GM18951 (cell line): ENCODE measurements around the gene CSTF3.
"Not testable (repeated sequence)": the region's sequence is repeated elsewhere in the genome, so short reads cannot be mapped to it uniquely, and the experiment has no call there.

Experiments
- POLR2A ChIP-seq: IDR thresholded peaks from 4 replicates; pipeline ENCODE4 v1.6.1; 2011; ENCODE audit warnings: mild to moderate bottlenecking; ENCODE audit not compliant: insufficient read length, insufficient read depth; ENCODE audit errors: extremely low read depth
- in situ Hi-C: fragments of 300-500 bp; cut with MboI; formaldehyde crosslinking; loops from one replicate; pipeline ENCODE4 v1.12.0; 2022; ENCODE audit warnings: low sequenced_read_pairs, mixed read lengths, inconsistent platforms; ENCODE audit not compliant: unreplicated experiment

Gene CSTF3

DNA sequence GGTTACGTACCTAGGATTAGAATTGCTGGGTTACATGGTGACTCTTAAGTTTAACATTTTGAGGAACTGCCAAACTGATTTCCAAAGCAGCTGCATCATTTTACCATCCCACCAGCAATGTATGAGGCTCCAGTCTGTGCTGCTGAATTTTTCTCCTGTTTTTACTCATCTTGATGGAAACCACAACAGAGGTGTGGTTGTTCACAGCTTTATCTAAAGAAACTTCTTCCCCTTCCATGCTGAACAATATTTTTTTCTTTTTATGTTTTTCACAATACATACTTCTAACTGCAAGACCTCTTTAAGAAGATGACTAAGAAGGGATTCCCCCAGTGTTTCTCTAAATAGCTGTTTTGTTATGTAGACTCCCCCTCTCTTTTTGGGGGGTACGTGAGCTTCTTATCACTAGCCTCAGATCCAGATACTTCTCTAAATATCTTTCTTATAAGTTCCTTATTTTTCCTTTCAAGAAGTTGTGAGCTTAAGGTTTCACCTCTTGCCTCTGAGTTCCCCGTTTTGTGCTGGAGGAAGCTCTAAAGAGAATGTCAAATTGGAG, 97.9 kb downstream of the CSTF3 start:
- TF ChIP-seq POLR2A, result no peak
- in situ Hi-C loops, result loop anchor here (5.0 kb wide), 1 partner anchor 101 kb away; no protein-coding TSS in a partner anchor

GRCh38 chr11:33062137-33062536, 99.1 kb downstream of the CSTF3 start:
- no peak for TF ChIP-seq POLR2A
- in situ Hi-C loops, result loop anchor here (5.0 kb wide), 1 partner anchor 100 kb away; no protein-coding TSS in a partner anchor

GRCh38 chr11:33060271-33060670, 101.0 kb downstream of the CSTF3 start:
- in situ Hi-C loops, result loop anchor here (5.0 kb wide), 1 partner anchor 98 kb away; no protein-coding TSS in a partner anchor
- TF ChIP-seq POLR2A, result no peak

GRCh38 chr11:33059331-33060007, 101.8 kb downstream of the CSTF3 start:
- in situ Hi-C loops, result loop anchor here (5.0 kb wide), 1 partner anchor 97 kb away; no protein-coding TSS in a partner anchor
- no peak for TF ChIP-seq POLR2A

GRCh38 chr11:33057284-33057683, 104.0 kb downstream of the CSTF3 start:
- TF ChIP-seq POLR2A, result no peak
- in situ Hi-C loops, result no loop called here

DNA sequence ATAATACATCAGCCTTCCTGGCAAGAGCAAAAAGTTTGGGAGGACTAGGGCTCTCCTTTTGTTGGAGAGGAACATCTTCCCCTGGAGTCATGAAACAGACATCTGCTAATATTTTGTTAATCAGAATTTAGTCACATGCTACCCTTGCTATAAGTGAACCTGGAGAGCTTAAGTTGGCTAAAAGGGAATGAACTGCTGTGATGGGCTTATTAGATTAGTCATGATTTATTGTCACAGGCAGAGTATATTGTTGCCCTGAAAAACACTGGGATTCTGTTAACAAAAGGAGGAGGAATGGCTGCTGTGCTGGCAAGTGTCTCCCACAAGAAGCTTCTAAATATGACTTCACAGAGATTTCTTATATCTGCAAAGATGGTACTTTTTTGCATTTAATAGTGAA, 105.9 kb downstream of the CSTF3 start:
- in situ Hi-C loops, result no loop called here
- no peak for TF ChIP-seq POLR2A

DNA sequence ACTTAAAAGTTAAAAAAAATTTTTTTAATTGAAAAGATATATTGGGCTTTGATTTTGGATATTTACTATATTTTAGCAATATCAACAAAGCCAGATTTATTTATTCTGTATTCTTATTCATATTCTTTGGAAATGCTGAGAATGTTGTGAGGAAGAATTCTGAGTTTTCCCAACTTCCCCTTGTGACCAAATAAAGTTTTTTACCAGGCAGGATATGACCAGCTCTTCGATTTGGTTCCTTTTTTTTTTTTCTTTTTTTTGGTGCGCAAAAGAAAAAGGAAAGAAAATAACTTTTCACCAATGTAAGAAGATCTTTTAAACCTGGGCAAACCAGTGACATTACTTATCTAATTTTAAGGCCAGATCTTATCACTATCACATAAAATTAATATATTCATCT, 109.0 kb downstream of the CSTF3 start:
- in situ Hi-C loops, result no loop called here
- TF ChIP-seq POLR2A, result no peak

- in situ Hi-C loops, result not testable (repeated sequence)
These were observed 111.5 kb downstream of the CSTF3 start for GRCh38 chr11:33049565-33050408.

- in situ Hi-C loops, result not testable (repeated sequence)
These were observed 112.6 kb downstream of the CSTF3 start for GRCh38 chr11:33048701-33049100.

DNA sequence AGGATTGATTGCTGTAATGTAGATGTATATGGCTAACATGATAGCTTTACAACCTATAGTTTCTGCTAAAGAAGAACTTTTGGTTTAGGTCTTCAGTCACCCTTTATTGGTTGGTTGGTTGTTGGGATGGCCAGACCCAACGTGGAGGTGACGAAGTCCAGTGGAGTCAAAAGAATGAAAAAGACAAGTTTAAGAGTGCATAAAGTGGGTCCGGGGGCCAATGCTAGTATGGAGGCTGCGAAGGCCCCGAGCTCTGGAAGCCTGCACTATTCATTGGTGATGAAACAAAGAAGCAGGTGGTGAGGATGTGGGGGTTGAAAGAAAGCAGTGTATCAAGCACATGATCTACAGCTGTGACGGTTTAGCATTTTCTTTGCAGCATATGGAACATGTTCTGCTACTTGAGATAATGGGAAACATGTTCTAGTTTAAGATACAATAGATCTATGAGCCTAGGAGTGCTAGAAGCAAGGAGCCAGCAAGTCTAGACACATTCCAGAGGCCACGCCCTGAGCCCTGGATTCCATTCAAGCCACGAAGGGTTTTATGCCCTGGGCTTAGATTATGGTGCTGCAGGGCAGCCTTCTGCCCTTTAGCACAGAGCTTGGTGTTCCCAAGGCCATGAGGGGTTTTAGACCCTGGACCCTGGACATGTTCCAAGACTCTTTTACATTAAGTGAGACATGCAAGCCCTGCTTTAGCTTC, 115.6 kb downstream of the CSTF3 start:
- no peak for TF ChIP-seq POLR2A
- in situ Hi-C loops, result no loop called here

GRCh38 chr11:33044285-33044756, 117.0 kb downstream of the CSTF3 start:
- no peak for TF ChIP-seq POLR2A
- in situ Hi-C loops, result no loop called here

DNA sequence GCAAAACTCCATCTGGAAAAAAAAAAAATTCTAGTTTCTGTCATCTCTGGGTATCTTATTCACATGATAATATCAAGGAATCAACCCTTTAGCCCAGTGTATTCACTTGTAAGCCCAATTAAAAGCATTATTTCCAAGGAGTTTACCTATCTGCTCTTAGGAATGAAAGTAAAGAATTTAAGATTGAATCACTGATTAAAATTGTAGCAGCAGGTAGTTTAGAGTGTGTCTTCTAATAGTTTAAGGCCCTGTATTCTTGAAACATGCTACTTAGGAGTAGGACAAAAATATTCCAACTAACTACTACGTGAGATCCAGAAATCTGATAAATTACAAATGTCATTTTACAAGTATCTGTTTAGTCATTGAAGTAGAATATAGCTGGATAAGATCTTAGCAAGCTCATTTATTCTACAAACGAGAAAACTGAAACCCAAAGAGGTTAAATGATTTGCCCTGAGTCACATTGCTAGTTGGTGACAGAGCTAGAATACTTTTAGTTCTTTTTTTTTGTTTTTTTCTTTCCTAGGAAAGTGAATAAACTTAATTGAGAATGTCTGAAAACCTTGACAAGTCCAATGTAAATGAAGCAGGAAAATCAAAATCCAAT, 118.0 kb downstream of the CSTF3 start:
- TF ChIP-seq POLR2A, result no peak
- in situ Hi-C loops, result no loop called here
